Measurements from ENCODE around the gene VCP. TPM values are rescaled to one million over a fixed set of nuclear protein-coding genes. Genes with fewer than 3 reads are reported as not detected.
A peak's percentile ranks its signal among the peaks of the same experiment; 100 is the strongest.

The VCP gene
- total and polyA plus RNA-seq, 9 of the 15 experiments (the other 6 are each of a cell fraction or from before 2014, with no cell fraction given) = 7.1 to 257 (median 199) TPM

DNA sequence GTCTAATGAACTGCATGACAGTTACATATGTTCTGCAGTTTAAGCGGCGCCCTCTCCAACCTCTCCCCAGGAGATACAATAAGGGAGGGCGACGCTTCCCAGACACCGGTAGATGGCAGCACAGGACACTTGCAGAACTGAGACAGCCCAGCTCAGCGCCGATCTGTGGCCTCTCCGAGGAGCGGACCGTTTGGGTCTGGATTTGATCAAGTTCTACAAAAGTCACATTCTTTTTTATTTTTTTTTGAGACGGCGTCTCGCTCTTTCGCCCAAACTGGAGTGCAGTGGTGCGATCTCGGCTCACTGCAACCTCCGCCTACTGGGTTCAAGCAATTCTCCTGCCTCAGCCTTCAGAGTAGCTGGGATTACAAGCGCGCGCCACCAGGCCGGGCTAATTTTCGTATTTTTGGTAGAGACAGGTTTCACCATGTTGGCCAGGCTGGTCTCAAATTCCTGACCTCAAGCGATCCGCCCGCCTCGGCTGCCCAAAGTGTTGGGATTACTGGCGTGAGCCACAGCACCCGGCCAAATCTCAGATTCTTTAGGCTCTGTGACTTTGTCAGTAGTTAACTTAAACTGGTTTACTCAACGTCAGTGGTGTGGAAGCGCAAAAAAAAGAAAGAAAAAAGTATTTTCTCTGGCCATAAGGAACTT is 44.6 kb upstream of the VCP start (continued):
- TF ChIP-seq ZNF3 (CRISPR knock-in tag; IDR thresholded peaks at IDR 0.05) = no peak
- TF ChIP-seq TAL1 (IDR thresholded peaks at IDR 0.05) = no peak
- TF ChIP-seq STAG1 (CRISPR knock-in tag; IDR thresholded peaks at IDR 0.05; ENCODE audit: borderline replicate concordance) = peak; percentile 29; the same call in 1 of the 2 replicates
- no peak for TF ChIP-seq MXI1 (IDR thresholded peaks at IDR 0.05; ENCODE audit: low read depth, low read length)
- no peak for TF ChIP-seq SIX5 (IDR thresholded peaks at IDR 0.05; ENCODE audit: borderline replicate concordance in 1 of 2, insufficient read depth in 1 of 2, low read depth in 1 of 2, low read length in 2 of 2)
- no peak for TF ChIP-seq SUPT5H (IDR thresholded peaks at IDR 0.05)
- peak; percentile 43; the same call in 1 of the 2 replicates for TF ChIP-seq CC2D1A (IDR thresholded peaks at IDR 0.05)
- TF ChIP-seq, protein P1, sequence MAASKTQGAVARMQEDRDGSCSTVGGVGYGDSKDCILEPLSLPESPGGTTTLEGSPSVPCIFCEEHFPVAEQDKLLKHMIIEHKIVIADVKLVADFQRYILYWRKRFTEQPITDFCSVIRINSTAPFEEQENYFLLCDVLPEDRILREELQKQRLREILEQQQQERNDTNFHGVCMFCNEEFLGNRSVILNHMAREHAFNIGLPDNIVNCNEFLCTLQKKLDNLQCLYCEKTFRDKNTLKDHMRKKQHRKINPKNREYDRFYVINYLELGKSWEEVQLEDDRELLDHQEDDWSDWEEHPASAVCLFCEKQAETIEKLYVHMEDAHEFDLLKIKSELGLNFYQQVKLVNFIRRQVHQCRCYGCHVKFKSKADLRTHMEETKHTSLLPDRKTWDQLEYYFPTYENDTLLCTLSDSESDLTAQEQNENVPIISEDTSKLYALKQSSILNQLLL (CRISPR knock-in tag; IDR thresholded peaks at IDR 0.05; ENCODE audit: borderline replicate concordance) = no peak
- TF ChIP-seq TCF7L2 (IDR thresholded peaks at IDR 0.05; ENCODE audit: low read depth, low read length) = no peak
- no peak for TF ChIP-seq EWSR1 (IDR thresholded peaks at IDR 0.05; ENCODE audit: borderline replicate concordance, low read depth, partially characterized antibody)
- no peak for TF ChIP-seq HNRNPL (IDR thresholded peaks at IDR 0.05; ENCODE audit: low read depth, low read length)
- TF ChIP-seq POLR2B (IDR thresholded peaks at IDR 0.05; ENCODE audit: low read depth, partially characterized antibody) = no peak
- TF ChIP-seq, protein P2, sequence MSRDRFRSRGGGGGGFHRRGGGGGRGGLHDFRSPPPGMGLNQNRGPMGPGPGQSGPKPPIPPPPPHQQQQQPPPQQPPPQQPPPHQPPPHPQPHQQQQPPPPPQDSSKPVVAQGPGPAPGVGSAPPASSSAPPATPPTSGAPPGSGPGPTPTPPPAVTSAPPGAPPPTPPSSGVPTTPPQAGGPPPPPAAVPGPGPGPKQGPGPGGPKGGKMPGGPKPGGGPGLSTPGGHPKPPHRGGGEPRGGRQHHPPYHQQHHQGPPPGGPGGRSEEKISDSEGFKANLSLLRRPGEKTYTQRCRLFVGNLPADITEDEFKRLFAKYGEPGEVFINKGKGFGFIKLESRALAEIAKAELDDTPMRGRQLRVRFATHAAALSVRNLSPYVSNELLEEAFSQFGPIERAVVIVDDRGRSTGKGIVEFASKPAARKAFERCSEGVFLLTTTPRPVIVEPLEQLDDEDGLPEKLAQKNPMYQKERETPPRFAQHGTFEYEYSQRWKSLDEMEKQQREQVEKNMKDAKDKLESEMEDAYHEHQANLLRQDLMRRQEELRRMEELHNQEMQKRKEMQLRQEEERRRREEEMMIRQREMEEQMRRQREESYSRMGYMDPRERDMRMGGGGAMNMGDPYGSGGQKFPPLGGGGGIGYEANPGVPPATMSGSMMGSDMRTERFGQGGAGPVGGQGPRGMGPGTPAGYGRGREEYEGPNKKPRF (IDR thresholded peaks at IDR 0.05; ENCODE audit: low read depth, low read length) = no peak
- TF ChIP-seq, protein P3, sequence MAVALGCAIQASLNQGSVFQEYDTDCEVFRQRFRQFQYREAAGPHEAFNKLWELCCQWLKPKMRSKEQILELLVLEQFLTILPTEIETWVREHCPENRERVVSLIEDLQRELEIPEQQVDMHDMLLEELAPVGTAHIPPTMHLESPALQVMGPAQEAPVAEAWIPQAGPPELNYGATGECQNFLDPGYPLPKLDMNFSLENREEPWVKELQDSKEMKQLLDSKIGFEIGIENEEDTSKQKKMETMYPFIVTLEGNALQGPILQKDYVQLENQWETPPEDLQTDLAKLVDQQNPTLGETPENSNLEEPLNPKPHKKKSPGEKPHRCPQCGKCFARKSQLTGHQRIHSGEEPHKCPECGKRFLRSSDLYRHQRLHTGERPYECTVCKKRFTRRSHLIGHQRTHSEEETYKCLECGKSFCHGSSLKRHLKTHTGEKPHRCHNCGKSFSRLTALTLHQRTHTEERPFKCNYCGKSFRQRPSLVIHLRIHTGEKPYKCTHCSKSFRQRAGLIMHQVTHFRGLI (CRISPR knock-in tag; IDR thresholded peaks at IDR 0.05) = no peak
- TF ChIP-seq CREBBP (IDR thresholded peaks at IDR 0.05; ENCODE audit: low read depth, low read length) = no peak
- no peak for TF ChIP-seq BCL6 (CRISPR knock-in tag; IDR thresholded peaks at IDR 0.05)
- TF ChIP-seq HIVEP1 (CRISPR knock-in tag; IDR thresholded peaks at IDR 0.05) = no peak
- no peak for TF ChIP-seq U2AF2 (optimal IDR thresholded peaks at IDR 0.05; ENCODE audit: low read depth, low read length)
- 0 out of 2 replicates have a peak, but pooled peaks have one; percentile 11 for TF ChIP-seq MYC (IDR thresholded peaks at IDR 0.05; ENCODE audit: low read depth, low read length)
- no peak for TF ChIP-seq MYC (CRISPR knock-in tag; IDR thresholded peaks at IDR 0.05; ENCODE audit: borderline replicate concordance, low read depth)
- TF ChIP-seq MAZ (CRISPR knock-in tag; conservative IDR thresholded peaks at IDR 0.05 in 1 of 2, IDR thresholded peaks at IDR 0.05 in 1 of 2) = peak in 1 of 2 experiments; percentile 37; a peak in 1 of 4 replicates
- TF ChIP-seq ZSCAN29 (IDR thresholded peaks at IDR 0.05) = no peak

Data from K562 (cell line).